Renal cortex interstitium (tissue), 11 donors: ENCODE data around the gene GMDS. TPM values are rescaled to one million over a fixed set of nuclear protein-coding genes. Genes with fewer than 3 reads are reported as not detected.

Experiments used
- DNase-seq, 11 donors: peaks; one replicate each; pipeline ENCODE4 v3.0.0-alpha.2; 2013; ENCODE audit warnings: low read depth in 9 of 11, low spot score in 4 of 11; ENCODE audit errors: extremely low read depth in 1 of 11
- polyA plus RNA-seq, 3 donors: library from polyadenylated mRNA; unstranded; fragments of 120-200 nt; gene quantifications; one replicate each; pipeline ENCODE4 v1.2.1, GENCODE V29; 2013; ENCODE audit not compliant: insufficient read length in 3 of 3

The GMDS gene
- polyA plus RNA-seq, 3 donors, result 62.2 to 72.8 (median 67.5) TPM

GRCh38 chr6:2125158-2125557 is 120.2 kb downstream of the GMDS start:
- DNase-seq, result no peak

GRCh38 chr6:2124260-2124709 is 121.1 kb downstream of the GMDS start:
- DNase-seq, result no peak

GRCh38 chr6:2120912-2121311 is 124.5 kb downstream of the GMDS start:
- no peak for DNase-seq

GRCh38 chr6:2119275-2119674 is 126.1 kb downstream of the GMDS start:
- no peak for DNase-seq

GRCh38 chr6:2118136-2118535 is 127.3 kb downstream of the GMDS start:
- no peak for DNase-seq

GRCh38 chr6:2117447-2117846 is 128.0 kb downstream of the GMDS start:
- DNase-seq, result no peak

GRCh38 chr6:2116496-2116895 is 128.9 kb downstream of the GMDS start:
- DNase-seq, result no peak

GRCh38 chr6:2114100-2114499 is 131.3 kb downstream of the GMDS start:
- DNase-seq, result no peak

- DNase-seq, result no peak
Measured at GRCh38 chr6:2111162-2111677, 134.2 kb downstream of the GMDS start.

- DNase-seq, result no peak
Measured at GRCh38 chr6:2110504-2110903, 134.9 kb downstream of the GMDS start.

- no peak for DNase-seq
Measured at GRCh38 chr6:2109796-2110195, 135.6 kb downstream of the GMDS start.

- DNase-seq, result no peak
Measured at GRCh38 chr6:2108700-2109306, 136.6 kb downstream of the GMDS start.

GRCh38 chr6:2104524-2104880 is 140.9 kb downstream of the GMDS start:
- DNase-seq, result no peak

- peak in 3 of 11 donors; percentile 32 to 64 (median 43) for DNase-seq
Measured at GRCh38 chr6:2103765-2104523, 141.5 kb downstream of the GMDS start.

GRCh38 chr6:2102966-2103365 is 142.4 kb downstream of the GMDS start:
- DNase-seq, result no peak

- DNase-seq, result no peak
Measured at GRCh38 chr6:2102316-2102883, 143.0 kb downstream of the GMDS start.

GRCh38 chr6:2101213-2101612 is 144.2 kb downstream of the GMDS start:
- DNase-seq, result no peak

GRCh38 chr6:2099870-2100269 is 145.5 kb downstream of the GMDS start:
- DNase-seq, result no peak

GRCh38 chr6:2097464-2097863 is 147.9 kb downstream of the GMDS start:
- DNase-seq, result no peak

GRCh38 chr6:2094642-2095041 is 150.8 kb downstream of the GMDS start:
- DNase-seq, result no peak
